ENCODE measurements around the gene GNG8.
A peak's percentile ranks its signal among the peaks of the same experiment; 100 is the strongest.

GNG8 gene

DNA sequence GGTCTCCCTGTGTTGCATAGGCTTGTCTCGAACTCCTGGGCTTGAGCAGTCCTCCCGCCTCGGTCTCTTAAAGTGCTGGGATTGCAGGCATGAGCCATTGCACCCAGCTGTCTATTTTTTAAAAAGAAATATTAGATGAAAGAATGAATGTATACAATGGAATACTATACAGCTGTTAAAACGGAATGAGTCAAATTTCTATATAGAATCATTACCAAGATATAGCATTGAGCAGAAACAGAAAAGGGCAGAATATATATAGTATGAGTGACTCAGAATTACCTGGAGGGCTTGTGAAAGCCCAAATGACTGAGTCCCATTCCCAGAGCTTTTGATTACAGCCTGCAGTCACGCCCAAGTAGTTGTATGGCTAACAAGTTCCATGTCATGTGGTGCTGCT, 20.5 kb upstream of the GNG8 start:
- ChIA-PET POLR2A (no interaction called here), CTCF (interaction anchor here (1.1 to 2.6 kb wide), 3 partner anchors 11 to 46 kb away, joined by 3 to 15 read pairs (median 5); no protein-coding TSS in a partner anchor)

DNA sequence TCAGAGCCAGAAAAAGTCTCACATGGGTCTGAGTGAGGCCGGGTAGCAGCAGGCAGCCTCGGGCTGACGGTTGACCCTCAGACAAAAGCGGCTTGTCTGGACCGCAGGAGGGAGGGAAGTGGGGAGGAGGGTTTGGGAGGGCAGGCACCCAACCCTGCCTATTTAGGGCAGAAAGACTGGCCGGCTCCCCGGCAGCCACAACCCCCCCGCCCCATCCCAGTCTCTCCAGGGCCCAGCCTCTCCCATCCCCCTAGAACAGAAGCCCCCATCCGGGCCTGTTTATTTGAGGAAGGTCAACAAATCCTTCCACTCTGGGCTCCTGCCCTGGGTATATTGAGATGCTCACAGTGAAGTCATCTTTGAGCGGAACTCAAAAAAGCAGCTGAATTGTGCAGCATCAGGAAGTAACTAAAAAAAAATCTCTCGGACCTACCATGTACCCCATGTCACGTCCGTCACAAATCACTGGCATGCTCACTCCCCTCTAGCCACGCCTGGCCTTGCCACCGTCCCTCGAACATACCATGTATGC, 18.7 kb upstream of the GNG8 start:
- TF ChIP-seq ZFHX2 (tag by site-specific recombination; conservative IDR thresholded peaks at IDR 0.05) (no peak), KLF10 (tag by site-specific recombination; IDR thresholded peaks at IDR 0.05) (no peak), ZSCAN4 (tag by site-specific recombination; IDR thresholded peaks at IDR 0.05) (no peak), ZNF302 (tag by site-specific recombination; IDR thresholded peaks at IDR 0.05; ENCODE audit: low read depth) (no peak), ZNF114 (tag by site-specific recombination; IDR thresholded peaks at IDR 0.05) (no peak)
- CTCF ChIA-PET: interaction anchor here (0.6 to 2.5 kb wide), 4 partner anchors 40 to 626 kb away, joined by 3 to 7 read pairs (median 4); partner anchors contain the start of gene CCDC8
- H3K27ac ChIP-seq (ENCODE audit: extremely low read depth, low read depth, low read length): no peak overlapping the region
- no peak overlapping the region for H3K4me3 ChIP-seq (ENCODE audit: low read depth, low read length)
- peaks cover 5% of the 10 kb centered on the region for H3K4me1 ChIP-seq (ENCODE audit: control insufficient read depth, insufficient read depth, low read length)
- no peaks in the 10 kb centered on the region for H3K9me3 ChIP-seq (ENCODE audit: control insufficient read depth, insufficient read depth, low read depth, low read length)
- POLR2A ChIA-PET: no interaction called here
- no peaks in the 10 kb centered on the region; a peak in 1 of 3 replicates for H3K36me3 ChIP-seq (ENCODE audit: control insufficient read depth in 2 of 2, insufficient read depth in 1 of 2, low read length in 2 of 2)

More for the DNA sequence above, 20.5 kb upstream of the GNG8 start:
- Histone ChIP-seq H3K4me1 (ENCODE audit: control insufficient read depth, insufficient read depth, low read length) (peaks cover 17% of the 10 kb centered on the region), H3K4me3 (ENCODE audit: low read depth, low read length) (no peak overlapping the region), H3K27ac (ENCODE audit: extremely low read depth, low read depth, low read length) (no peak overlapping the region), H3K36me3 (ENCODE audit: control insufficient read depth in 2 of 2, insufficient read depth in 1 of 2, low read length in 2 of 2) (no peaks in the 10 kb centered on the region; a peak in 1 of 3 replicates), H3K9me3 (ENCODE audit: control insufficient read depth, insufficient read depth, low read depth, low read length) (no peaks in the 10 kb centered on the region)
- no peak for TF ChIP-seq REPIN1 (tag by site-specific recombination; IDR thresholded peaks at IDR 0.05; ENCODE audit: low read depth)
- TF ChIP-seq ZNF146 (tag by site-specific recombination; IDR thresholded peaks at IDR 0.05): peak; percentile 53

- CTCF ChIA-PET: interaction anchor here (0.7 kb wide), 3 partner anchors 151 to 190 kb away, joined by 3 to 6 read pairs (median 3); no protein-coding TSS in a partner anchor
- H3K9me3 ChIP-seq (ENCODE audit: control insufficient read depth, insufficient read depth, low read depth, low read length): no peaks in the 10 kb centered on the region
- no peak overlapping the region for H3K27ac ChIP-seq (ENCODE audit: extremely low read depth, low read depth, low read length)
- no peaks in the 10 kb centered on the region for H3K4me1 ChIP-seq (ENCODE audit: control insufficient read depth, insufficient read depth, low read length)
- TF ChIP-seq ZNF585B (tag by site-specific recombination; IDR thresholded peaks at IDR 0.05): no peak
- TF ChIP-seq ZNF639 (tag by site-specific recombination; IDR thresholded peaks at IDR 0.05): no peak
- peak; percentile 94 for TF ChIP-seq ZNF121 (tag by site-specific recombination; IDR thresholded peaks at IDR 0.05)
- POLR2A ChIA-PET: no interaction called here
- no peaks in the 10 kb centered on the region; a peak in 1 of 3 replicates for H3K36me3 ChIP-seq (ENCODE audit: control insufficient read depth in 2 of 2, insufficient read depth in 1 of 2, low read length in 2 of 2)
- H3K4me3 ChIP-seq (ENCODE audit: low read depth, low read length): no peak overlapping the region
Measured at GRCh38 chr19:46650445-46650844, 14.4 kb upstream of the GNG8 start.

DNA sequence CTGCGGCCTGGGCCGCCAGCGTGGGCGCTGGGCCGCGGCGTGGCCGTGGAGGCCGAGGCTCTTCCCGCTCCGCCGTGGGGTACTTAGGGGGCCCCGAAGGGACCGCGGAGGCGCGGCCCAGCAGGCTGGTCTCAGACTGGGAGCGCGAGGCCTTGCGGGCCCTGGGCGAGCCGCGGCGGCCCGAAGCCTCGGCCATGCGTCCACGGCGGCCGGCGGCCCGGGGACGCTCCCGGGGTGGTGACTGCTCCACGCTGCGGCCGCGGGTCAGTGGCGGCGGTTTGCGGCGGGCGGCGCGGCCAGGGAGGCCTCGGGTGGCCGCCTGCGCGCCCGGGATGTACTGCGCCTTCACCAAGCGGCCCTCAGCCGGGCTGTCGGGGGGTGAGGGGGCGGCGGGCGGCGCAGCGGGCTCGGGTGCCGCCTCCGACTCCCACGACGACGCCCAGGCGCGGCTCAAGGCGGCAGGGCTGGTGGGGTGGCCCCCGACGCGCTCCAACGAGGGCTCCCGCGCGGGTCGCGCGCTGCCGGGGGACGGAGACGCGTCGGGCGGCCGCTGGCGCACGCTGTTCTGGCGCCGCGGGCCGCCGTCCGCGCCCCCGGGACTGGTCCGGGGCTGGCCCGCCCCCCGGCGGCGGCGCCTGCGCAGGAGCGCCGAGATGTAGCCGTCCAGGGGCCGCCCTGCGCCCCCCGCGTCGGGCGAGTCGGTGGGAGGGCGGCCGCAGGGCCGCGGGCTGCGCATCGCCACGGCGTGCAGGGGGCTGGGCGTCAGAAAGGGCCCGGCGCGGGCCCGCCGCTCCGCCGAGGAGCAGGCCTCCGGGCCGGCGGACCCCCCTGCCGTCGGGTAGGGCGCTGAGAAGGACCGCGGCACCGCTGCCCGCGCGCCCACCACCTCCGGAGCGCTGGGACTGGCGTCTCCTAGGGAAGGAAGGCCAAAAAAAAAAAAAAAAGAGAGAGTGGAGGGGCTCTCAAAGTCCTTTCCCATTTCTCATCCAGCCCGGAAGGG, 13.3 kb upstream of the GNG8 start:
- ChIA-PET CTCF (interaction anchor here (0.7 to 1.2 kb wide), 2 partner anchors 13 to 192 kb away, joined by 5 to 6 read pairs; no protein-coding TSS in a partner anchor), POLR2A (no interaction called here)
- no peaks in the 10 kb centered on the region for H3K36me3 ChIP-seq (ENCODE audit: control insufficient read depth in 2 of 2, insufficient read depth in 1 of 2, low read length in 2 of 2)
- no peak overlapping the region for H3K4me3 ChIP-seq (ENCODE audit: low read depth, low read length)
- H3K4me1 ChIP-seq (ENCODE audit: control insufficient read depth, insufficient read depth, low read length): no peaks in the 10 kb centered on the region
- H3K9me3 ChIP-seq (ENCODE audit: control insufficient read depth, insufficient read depth, low read depth, low read length): no peaks in the 10 kb centered on the region
- no peak overlapping the region for H3K27ac ChIP-seq (ENCODE audit: extremely low read depth, low read depth, low read length)
- no peak for TF ChIP-seq ZNF791 (tag by site-specific recombination; IDR thresholded peaks at IDR 0.05)
- no peak for TF ChIP-seq ZNF433 (tag by site-specific recombination; IDR thresholded peaks at IDR 0.05; ENCODE audit: low read depth)
- no peak for TF ChIP-seq ZNF19 (tag by site-specific recombination; IDR thresholded peaks at IDR 0.05; ENCODE audit: low read depth)
- no peak for TF ChIP-seq ZNF211 (tag by site-specific recombination; IDR thresholded peaks at IDR 0.05; ENCODE audit: low read depth)
- no peak for TF ChIP-seq ZNF121 (tag by site-specific recombination; IDR thresholded peaks at IDR 0.05)
- TF ChIP-seq ZNF529 (tag by site-specific recombination; IDR thresholded peaks at IDR 0.05; ENCODE audit: insufficient replicate concordance): no peak
- TF ChIP-seq ZNF473 (tag by site-specific recombination; IDR thresholded peaks at IDR 0.05): no peak
- no peak for TF ChIP-seq ZNF223 (tag by site-specific recombination; IDR thresholded peaks at IDR 0.05)
- no peak for TF ChIP-seq ZNF16 (tag by site-specific recombination; IDR thresholded peaks at IDR 0.05; ENCODE audit: low read depth)

All from HEK293 (cell line).